HG03575 (cell line): Measurements from ENCODE around the gene TEX13A.
"Not testable (repeated sequence)": the region's sequence is repeated elsewhere in the genome, so short reads cannot be mapped to it uniquely, and the experiment has no call there.

Source experiments
- ATAC-seq: cut with Tn5 transposase; IDR thresholded peaks from one replicate; pipeline ENCODE4 v1.9.1; 2021; ENCODE audit not compliant: unreplicated experiment, insufficient number of reproducible peaks, low FRiP score; ENCODE audit errors: extremely low read depth

TEX13A gene, protein sequence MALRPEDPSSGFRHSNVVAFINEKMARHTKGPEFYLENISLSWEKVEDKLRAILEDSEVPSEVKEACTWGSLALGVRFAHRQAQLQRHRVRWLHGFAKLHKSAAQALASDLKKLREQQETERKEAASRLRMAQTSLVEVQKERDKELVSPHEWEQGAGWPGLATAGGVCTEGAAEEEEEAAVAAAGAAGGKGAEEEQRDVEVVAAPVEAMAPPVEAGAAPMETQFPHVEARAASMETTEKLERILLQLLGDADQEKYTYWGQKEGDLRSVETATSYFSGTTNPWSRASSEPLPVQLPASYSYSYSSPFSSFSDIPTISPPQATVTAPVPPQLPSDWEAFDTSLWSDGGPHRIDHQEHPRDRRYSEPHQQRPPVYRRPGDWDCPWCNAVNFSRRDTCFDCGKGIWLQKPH

DNA sequence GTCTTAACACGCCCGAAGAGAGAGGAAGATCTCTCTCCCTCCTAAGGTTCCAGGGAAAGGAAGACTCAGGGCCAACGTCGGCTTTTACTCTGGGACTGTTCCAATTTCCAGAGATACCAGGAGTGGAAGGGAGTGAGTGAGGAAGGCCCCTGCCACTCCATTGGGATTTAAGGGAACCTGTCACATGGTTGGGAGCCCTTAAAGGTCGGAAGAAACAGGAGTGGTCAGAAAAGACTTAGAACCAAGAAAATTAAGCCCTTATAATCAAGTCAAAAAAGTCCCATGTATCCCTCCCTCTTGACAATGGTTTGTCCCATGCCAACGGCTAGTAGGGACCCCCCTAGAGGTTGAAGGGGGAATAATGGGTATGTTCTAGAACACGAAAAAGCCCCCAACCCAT is at the start of gene TEX13A:
Gene TEX13A (minus strand): TSS at position 59 of the 400 bp plus-strand sequence. CDS start 297 bp downstream, outside the sequence.
- no peak for ATAC-seq

DNA sequence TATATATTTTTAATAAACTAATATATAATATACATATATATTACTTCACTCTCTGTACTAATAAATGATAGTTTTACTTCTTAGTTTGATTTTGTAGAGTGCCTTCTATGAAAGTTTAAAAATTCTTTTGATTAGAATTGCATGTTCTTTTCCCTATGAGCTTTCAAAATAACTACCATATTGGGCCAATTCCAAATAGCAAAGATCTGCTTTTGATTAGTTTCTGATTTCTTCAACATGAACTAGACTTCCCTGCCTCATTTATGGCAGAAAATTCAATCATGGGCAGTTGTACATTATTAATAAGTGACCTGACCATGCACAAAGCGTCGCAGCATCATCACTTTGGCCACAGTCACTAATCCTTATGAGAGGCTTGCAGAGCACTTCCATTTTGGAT is 48.9 kb upstream of the TEX13A start:
- no peak for ATAC-seq

DNA sequence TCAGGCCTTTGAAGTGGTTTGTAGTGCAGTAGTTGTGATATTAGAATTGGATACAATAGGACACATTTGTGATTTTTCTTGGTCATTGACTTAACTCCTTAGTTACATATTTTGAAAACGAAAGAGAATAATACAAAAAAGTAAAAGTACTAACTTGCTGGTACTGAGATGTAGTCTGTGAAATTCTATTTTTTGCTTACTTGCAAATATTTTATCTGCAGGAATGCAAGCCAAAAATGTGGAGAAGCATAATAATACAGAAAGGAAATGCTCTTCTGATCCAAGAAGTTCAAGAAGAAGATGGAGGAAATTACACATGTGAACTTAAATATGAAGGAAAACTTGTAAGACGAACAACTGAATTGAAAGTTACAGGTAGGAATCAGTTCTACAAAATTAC is 46.7 kb upstream of the TEX13A start:
- no peak for ATAC-seq

DNA sequence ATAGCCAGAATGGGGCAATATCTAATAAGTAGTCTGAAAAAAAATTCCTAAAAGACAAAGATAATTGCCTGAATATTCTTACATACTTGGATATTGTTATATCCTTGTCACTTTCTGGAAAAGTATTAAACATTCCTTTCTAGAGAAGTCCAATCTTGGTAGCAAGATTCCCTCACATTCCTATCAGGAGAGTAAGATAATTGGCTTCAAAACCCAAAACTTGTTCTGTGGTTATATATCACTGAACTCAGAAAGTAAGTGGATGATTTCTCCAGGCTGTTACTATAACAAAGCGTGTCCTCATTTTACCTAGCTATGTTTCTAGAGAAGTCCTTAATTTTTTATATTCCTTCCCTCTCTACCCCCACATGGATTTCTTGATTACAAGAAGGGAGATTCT is 46.0 kb upstream of the TEX13A start:
- no peak for ATAC-seq

DNA sequence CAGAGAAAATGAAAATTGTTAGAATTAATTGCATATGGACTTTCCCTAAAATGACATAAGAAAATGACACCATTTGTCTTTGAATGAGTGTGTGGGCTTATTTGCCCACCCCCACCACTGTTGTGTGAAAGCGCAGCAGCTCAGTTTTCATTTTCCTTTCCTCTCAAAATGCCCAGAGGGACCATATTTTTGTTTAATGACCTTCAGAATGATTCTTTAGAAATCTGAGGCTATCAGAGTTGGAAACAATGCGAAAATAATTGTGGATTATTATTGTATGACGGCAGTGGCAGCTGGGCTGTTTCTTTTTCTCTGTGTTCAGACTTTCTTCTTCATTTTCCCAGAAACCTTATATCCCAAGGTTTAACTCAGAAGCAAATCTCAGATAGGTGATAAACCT is 44.6 kb upstream of the TEX13A start:
- no peak for ATAC-seq

DNA sequence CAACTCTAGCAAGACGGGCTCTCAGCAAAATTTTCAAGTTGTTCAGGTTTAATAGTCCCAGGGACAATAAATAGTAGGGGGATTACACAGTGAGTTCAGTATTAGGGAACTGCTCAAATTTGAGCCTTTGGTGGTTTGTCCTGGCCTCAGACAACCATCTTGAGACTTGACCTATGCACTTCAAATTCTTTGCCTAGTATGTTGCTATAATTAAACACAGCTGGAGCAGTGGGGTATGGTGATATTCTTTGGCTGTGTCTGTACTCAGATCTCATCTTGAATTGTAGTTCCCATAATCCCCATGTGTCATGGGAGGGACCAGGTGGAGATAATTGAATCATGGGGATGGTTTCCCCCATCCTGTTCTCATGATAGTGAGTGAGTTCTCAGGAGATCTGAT is 43.3 kb upstream of the TEX13A start:
- ATAC-seq, result no peak

DNA sequence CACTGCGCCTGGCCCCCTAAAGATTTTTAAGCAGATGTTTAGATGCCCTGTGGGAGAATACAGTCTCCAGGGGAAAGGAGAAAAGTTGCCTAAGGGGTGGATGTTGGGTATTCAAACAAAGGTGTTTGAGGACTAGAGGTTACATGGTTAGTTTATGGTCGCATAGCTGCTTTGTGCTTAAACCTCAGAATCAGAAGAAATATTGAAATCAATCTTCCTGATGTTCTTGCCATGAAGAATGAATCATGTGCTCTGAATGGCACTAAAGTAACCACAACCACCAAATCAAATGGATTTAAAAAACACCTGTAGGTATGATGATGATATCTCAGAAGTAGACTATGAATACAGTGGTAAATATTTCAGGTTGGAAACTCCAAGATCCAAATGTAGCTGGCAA is 42.7 kb upstream of the TEX13A start:
- no peak for ATAC-seq

DNA sequence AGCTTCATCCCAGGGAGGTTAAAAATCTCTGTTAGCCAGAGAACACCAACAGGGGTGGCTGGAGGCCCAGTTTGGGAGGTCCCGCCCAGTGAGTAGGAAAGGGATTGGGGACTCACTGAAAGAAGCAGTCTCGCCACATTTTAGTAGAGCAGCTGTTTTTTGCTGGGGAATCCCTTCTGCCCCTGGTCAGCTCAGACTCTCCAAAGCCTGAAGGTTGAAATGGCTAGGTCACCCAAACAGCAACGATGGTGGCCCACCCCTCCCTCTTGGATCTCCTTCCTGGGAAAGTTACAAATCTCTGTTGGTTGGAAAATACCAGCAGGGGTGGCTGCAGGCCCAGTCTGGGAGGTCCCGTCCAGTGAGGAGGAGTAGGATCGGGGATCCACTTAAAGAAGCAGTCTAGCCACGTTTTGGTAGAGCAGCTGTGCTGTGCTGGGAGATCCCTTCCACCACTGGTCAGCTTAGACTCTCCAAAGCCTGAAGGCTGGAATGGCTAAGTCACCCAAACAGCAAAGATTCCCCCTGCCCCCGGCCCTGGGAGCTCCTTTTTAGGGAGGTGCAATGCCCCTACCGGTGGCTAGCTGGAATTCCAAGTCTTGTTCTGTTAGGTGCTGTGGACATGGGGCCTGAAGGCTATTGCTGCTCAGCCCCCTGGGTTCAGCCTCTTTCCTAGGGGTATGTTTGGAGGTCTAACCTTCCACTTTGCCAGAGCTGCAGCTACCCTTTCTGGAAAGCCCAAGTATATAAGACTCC is 40.0 kb upstream of the TEX13A start:
- ATAC-seq, result no peak

DNA sequence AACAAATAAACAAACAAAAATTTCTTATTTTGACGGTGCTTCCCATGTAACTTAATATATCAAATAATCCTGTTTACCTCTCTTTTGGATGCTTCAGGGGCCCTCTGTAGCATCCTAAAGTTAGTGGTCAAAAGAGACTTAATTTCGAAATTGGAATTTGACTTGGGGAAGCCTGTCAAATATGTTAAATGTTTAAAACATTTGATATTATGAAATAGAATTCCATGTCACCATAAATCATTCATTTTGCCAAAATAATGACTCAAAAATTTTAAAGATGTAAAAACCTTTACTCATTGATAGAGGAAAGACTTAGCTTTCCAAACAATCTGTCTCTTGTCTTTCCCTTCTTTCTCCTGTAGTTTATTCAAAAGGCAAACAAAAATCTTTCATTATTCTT is 20.6 kb upstream of the TEX13A start:
- ATAC-seq, result no peak

DNA sequence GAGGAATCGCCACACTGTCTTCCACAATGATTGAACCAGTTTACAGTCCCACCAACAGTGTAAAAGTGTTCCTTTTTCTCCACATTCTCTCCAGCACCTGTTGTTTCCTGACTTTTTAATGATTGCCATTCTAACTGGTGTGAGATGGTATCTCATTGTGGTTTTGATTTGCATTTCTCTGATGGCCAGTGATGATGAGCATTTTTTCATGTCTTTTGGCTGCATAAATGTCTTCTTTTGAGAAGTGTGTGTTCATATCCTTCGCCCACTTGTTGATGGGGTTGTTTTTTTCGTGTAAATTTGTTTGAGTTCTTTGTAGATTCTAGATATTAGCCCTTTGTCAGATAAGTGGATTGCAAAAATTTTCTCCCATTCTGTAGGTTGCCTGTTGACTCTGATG is 16.9 kb upstream of the TEX13A start:
- not testable (repeated sequence) for ATAC-seq

DNA sequence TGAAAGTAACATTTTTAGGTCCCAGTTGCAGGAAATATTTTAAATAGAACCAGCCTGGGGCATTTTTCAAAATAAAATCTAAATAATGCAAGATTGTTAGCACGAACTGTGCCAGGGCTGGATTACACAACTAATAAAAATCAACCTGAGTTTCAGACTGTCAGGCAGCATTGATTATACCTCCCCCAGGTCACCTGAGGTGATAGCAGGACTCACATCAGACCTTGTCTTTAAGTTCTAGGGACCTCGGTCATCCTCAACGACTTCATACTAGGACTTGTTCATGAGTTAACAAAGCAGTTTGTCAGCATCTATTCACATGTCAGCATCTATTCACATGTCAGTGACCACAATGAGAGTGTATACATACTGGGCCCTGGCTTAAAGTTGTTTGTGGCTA is 8.7 kb upstream of the TEX13A start:
- no peak for ATAC-seq

DNA sequence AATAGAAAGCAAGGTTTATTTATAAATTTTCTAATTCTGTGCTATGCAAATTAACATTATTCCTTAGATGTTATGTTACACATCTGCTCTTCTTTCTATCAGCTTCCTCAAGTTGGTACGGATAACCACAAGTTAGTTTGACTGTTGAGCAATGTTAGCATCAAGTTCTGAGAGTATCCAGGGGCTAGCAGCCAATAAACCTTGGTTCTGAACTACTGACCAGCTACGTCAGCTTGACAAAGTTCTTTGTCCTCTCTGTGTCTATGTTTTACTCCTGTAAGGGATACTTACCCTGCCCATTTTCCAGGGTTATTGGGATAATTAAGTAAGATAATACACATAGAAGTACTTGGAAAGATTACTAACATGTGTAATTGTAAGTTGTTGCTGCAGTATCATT is 8.1 kb upstream of the TEX13A start:
- ATAC-seq, result no peak

DNA sequence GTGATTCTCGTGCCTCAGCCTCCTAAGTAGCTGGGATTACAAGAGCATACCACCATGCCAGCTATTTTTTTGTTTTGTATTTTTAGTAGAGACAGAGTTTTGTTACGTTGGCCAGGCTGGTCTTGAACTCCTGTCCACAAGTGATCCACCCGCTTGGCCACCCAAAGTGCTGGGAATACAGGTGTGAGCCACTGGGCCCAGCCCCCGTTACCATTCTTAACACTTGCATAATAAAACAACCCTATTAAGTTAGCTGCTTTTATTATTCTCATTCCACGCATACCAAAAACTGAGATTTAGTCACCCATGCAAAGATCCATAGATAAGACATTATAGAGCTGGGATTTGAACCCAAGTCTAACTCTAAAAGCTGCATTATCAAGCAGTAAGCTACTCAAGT is 6.0 kb upstream of the TEX13A start:
- no peak for ATAC-seq

DNA sequence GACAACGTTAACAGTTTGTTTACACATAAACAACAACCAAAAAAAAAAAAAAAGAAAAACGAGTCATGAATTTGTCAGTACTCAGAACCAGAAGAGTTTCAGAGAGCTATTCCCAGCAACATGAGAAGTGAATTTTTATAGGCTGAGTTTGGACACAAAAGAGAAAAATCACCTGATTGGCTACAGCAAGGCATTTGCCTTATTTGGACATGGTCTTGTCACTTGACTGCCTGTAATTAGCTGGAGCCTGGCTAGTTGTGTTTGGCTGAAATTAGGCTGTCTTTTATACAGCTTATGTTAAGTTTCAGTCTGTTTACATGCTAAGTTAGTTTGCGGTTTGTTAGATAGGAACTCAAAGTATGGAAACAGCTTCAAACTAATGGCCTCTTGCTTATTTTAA is 880 bp upstream of the TEX13A start:
- ATAC-seq, result no peak

DNA sequence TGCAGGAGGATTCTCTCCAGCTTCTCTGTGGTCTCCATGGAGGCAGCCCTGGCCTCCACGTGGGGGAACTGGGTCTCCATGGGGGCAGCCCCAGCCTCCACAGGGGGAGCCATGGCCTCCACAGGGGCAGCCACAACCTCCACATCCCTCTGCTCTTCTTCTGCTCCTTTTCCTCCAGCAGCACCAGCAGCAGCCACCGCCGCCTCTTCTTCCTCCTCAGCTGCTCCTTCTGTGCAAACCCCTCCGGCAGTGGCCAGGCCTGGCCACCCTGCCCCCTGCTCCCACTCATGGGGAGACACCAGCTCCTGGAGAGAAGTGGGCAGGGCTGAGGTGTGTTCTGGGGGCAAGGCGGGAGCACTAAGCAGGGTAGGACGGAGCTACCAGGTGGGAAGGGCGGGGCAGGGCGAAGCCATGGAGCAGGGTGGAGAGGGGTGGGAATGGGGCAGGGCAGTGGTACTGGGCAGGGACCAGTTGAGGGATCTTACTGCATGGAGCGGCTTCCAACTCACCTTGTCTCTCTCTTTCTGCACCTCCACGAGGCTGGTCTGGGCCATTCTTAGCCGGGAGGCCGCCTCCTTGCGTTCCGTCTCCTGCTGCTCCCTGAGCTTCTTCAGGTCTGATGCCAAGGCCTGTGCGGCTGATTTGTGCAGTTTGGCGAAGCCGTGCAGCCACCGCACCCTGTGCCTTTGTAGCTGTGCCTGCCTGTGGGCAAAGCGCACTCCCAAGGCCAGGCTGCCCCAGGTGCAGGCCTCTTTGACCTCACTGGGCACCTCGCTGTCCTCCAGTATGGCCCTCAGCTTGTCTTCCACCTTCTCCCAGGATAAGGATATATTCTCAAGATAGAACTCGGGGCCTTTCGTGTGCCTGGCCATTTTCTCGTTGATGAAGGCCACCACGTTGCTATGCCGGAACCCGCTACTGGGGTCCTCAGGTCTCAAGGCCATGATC is 766 bp downstream of the TEX13A start:
- no peak for ATAC-seq

DNA sequence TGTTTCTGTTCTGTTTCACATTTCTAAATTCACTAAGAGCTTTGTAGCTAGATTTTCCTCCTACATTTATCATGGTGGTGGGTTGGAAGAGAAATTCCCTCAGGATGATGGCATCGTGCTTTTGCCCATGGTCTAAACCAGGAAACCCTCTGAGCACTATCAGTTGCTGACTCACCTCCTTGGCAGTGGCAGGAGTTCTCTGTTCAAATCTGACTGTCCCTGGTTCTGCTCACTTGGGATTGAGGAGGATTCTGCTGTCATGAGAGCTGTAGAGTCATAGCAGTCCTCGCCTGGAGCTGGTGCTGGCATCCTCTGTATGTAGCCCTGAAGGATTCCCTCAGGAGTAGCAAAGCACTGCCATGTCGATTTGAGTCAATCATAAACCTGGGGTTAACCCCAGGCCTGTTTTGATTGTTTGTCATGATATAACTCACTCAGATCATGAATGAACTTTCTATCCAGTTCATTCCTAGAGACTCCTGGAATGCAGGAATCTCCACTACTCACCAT is 9.4 kb downstream of the TEX13A start:
- ATAC-seq, result no peak

DNA sequence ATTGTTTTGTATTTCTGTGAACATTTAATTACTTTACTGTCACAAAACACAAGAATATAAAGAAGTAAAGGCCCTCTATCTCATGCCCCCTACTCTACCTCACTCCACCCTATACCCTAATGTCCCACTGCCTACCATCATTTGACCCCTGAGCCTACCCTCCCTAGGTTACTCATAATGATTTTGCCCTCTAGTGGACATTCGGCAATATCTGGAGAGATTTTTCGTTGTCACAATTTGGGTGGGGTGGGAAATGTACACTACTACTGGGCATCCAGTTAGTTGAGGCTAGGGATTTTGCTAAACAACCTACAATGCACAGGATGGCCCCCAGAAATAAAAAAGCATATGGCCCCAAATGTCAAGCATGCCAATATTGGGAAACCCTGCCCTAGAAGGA is 10.2 kb downstream of the TEX13A start:
- no peak for ATAC-seq

DNA sequence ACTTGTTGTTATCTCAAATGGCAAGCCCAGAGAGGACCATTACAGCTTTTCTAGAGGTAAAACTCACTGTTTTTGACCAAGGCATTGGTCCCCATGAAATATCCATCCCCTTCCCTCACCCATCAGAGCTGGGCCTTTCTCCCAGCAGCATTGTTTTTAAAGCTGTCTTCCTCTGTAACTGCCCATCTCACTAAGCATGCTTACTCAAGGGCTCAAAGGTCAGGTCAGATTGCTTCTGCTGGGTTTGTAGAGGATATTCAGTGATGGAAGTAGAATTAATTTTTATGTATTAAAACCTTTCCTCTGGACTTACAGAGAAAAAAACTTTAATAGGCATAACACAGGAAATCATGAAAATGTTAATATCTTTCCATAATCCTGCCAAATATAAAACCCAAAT is 11.1 kb downstream of the TEX13A start:
- ATAC-seq, result no peak

DNA sequence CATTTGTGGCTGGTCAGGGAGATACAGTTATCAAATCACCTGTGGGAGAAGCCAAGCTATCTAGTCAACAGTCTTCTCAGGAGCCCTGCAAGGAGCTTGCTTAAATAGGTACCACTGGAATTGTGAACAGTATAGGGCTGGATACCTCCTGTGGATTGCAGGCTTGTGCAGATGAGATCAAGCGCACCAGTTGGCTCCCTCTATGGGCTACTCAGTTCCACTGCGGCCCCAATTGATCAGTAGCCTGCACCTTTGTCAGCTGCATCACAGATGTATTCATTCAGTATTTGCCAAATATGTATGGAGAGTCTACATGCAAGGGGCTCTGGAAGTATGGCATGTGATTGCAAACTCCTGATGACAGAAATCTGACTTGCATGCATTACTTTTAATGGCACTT is 28.6 kb downstream of the TEX13A start:
- ATAC-seq, result no peak
